Smooth muscle cell (in vitro differentiated cells): ENCODE data around the gene RICTOR. TPM values are rescaled to one million over a fixed set of nuclear protein-coding genes. Genes with fewer than 3 reads are reported as not detected.

Source experiments
- DNase-seq: peaks from one replicate; lab custom pipeline; 2025; ENCODE audit not compliant: unreplicated experiment; lab: John Stamatoyannopoulos, UW
- H2AFZ ChIP-seq: fragments of 200-600 bp; sonication (generic); 2 replicates; pipeline ENCODE4 v1.6.0; 2016; ENCODE audit warnings: antibody characterized with exemption, low read depth, mild to moderate bottlenecking
- H3F3A ChIP-seq: fragments of 200-600 bp; sonication (generic); 2 replicates; pipeline ENCODE4 v1.6.0; 2017; ENCODE audit warnings: antibody characterized with exemption, low read depth
- H3K27ac ChIP-seq: fragments of 200-600 bp; sonication (generic); 2 replicates; pipeline ENCODE4 v1.5.1; 2016; ENCODE audit warnings: low read depth, mild to moderate bottlenecking
- H3K27me3 ChIP-seq: fragments of 200-600 bp; sonication (generic); 2 replicates; pipeline ENCODE4 v1.6.1; 2016; ENCODE audit warnings: low read depth, mild to moderate bottlenecking
- H3K36me3 ChIP-seq: fragments of 200-600 bp; sonication (generic); 2 replicates; pipeline ENCODE4 v1.5.1; 2016; ENCODE audit warnings: low read depth
- H3K4me1 ChIP-seq: fragments of 200-600 bp; sonication (generic); 2 replicates; pipeline ENCODE4 v1.5.1; 2016; ENCODE audit warnings: low read depth
- H3K4me2 ChIP-seq: fragments of 200-600 bp; sonication (generic); 2 replicates; pipeline ENCODE4 v1.6.0; 2016; ENCODE audit warnings: mild to moderate bottlenecking
- H3K4me3 ChIP-seq: fragments of 200-600 bp; sonication (generic); 2 replicates; pipeline ENCODE4 v1.5.1; 2016; ENCODE audit warnings: mild to moderate bottlenecking
- H3K79me2 ChIP-seq: fragments of 200-600 bp; sonication (generic); 2 replicates; pipeline ENCODE4 v1.6.0; 2016; ENCODE audit warnings: low read depth, mild to moderate bottlenecking
- H3K9ac ChIP-seq: fragments of 200-600 bp; sonication (generic); 2 replicates; pipeline ENCODE4 v1.6.0; 2016; ENCODE audit warnings: low read depth
- H3K9me3 ChIP-seq: fragments of 200-600 bp; sonication (generic); replicated peaks from 2 replicates; pipeline ENCODE4 v1.5.1; 2016; ENCODE audit warnings: low read depth
- H4K20me1 ChIP-seq: fragments of 200-600 bp; sonication (generic); 2 replicates; pipeline ENCODE4 v1.6.0; 2016; ENCODE audit warnings: low read depth
- WGBS: methylation state at CpG from one replicate; pipeline ENCODE4 v1.1.7; 2016; ENCODE audit warnings: low lambda C conversion rate; 5-methylcytosine and 5-hydroxymethylcytosine counted together
- polyA plus RNA-seq: library from polyadenylated mRNA; unstranded; fragments of >200 nt; fragmentation: Nextera tagmentation; extraction: Ambion mirVana; gene quantifications from 2 replicates; pipeline ENCODE4 v1.2.1, GENCODE V29; 2016
- total RNA-seq: library from RNA; depleted of rRNA; stranded (reverse); fragments of >200 nt; gene quantifications from 2 replicates; pipeline ENCODE4 v1.2.3, GENCODE V29; 2014
- TF ChIP-seq, protein P1 (sequence below): fragments of 200-600 bp; sonication (generic); IDR thresholded peaks from 2 replicates; pipeline ENCODE4 v1.5.1; 2017; ENCODE audit warnings: borderline replicate concordance, mild to moderate bottlenecking, antibody characterized with exemption; ENCODE audit not compliant: insufficient read depth, poor library complexity, severe bottlenecking

Gene RICTOR
- total and polyA plus RNA-seq, 2 experiments from 2014 or later = 3.6 to 30.2 TPM

DNA sequence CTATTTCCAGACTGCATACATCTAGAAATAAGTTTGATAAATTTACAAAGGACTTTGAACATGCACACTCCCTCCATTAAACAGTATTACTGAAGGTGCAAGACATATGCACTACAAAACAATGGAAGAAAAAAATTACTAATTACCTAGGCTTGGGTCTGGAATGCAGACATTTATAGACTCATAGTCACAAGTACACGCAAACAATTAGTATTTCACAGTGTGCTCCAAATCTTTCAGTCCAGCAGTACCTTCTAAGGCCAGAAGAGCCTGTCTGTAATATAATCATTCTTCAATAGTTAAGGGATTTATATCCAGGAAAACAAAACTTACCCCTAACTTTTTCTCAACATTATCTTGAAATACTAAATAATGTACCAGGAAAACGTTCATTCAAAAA lies 11.2 kb downstream of the RICTOR start:
- Histone ChIP-seq H3K4me1 (no peaks in the 10 kb centered on the region), H2AFZ (no peak overlapping the region), H3F3A (no peaks in the 10 kb centered on the region), H3K79me2 (peaks cover 92% of the 10 kb centered on the region), H3K27ac (no peak overlapping the region), H3K4me3 (no peak overlapping the region), H3K4me2 (no peak overlapping the region), H3K9me3 (no peaks in the 10 kb centered on the region), H3K27me3 (no peaks in the 10 kb centered on the region), H3K36me3 (no peaks in the 10 kb centered on the region), H3K9ac (no peak overlapping the region), H4K20me1 (peaks cover 80% of the 10 kb centered on the region)
- DNase-seq = no peak
- 68% methylated on average over 2 of the region's 2 CpGs for WGBS
- TF ChIP-seq, protein P1, sequence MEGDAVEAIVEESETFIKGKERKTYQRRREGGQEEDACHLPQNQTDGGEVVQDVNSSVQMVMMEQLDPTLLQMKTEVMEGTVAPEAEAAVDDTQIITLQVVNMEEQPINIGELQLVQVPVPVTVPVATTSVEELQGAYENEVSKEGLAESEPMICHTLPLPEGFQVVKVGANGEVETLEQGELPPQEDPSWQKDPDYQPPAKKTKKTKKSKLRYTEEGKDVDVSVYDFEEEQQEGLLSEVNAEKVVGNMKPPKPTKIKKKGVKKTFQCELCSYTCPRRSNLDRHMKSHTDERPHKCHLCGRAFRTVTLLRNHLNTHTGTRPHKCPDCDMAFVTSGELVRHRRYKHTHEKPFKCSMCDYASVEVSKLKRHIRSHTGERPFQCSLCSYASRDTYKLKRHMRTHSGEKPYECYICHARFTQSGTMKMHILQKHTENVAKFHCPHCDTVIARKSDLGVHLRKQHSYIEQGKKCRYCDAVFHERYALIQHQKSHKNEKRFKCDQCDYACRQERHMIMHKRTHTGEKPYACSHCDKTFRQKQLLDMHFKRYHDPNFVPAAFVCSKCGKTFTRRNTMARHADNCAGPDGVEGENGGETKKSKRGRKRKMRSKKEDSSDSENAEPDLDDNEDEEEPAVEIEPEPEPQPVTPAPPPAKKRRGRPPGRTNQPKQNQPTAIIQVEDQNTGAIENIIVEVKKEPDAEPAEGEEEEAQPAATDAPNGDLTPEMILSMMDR = no peak

DNA sequence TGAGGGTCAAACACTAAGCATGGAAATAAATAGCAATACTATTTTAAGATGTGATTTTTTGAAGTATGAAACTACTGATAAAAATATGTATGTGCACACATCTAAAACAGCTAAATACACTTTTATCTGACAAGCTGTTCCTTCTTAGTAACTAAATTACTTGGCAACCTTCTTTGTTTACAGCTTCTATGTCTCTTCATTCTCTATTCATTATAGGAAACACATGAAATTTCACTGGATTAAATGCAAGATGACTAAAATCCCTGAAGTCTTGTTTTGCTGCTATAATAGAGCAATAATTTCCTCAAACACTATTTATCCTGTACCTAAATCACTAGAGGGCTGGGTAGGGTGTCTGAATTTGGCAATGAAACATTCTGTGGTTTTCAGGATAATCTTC lies 11.7 kb downstream of the RICTOR start:
- no peaks in the 10 kb centered on the region for H3K9me3 ChIP-seq
- H3K9ac ChIP-seq = no peak overlapping the region
- H3K4me2 ChIP-seq = no peak overlapping the region
- H2AFZ ChIP-seq = no peak overlapping the region
- H3K27ac ChIP-seq = no peak overlapping the region
- peaks cover 91% of the 10 kb centered on the region for H3K79me2 ChIP-seq
- no peak overlapping the region for H3K4me3 ChIP-seq
- H3K27me3 ChIP-seq = no peaks in the 10 kb centered on the region
- no peaks in the 10 kb centered on the region for H3K36me3 ChIP-seq
- peaks cover 85% of the 10 kb centered on the region for H4K20me1 ChIP-seq
- H3K4me1 ChIP-seq = no peaks in the 10 kb centered on the region
- no peaks in the 10 kb centered on the region for H3F3A ChIP-seq
- no peak for DNase-seq
- TF ChIP-seq, protein P1 = no peak

DNA sequence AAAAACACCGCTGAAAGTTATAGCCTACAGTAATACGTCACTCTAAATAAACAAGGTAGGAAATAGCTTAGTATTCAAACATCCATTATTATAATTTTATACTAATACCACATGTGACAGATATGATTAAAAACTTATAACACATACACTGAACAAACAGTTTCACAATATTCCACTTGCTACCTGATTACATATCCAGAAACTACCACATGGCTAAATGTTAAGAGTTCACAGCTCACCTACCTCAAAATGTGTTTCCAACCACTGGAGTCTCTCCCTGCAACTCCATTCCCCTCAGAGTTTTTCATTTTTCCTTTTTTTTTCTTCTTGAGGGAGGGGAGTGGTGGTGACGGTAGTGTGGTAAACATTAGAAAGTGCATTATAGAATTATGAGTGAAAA lies 12.1 kb downstream of the RICTOR start:
- H3K4me2 ChIP-seq = no peak overlapping the region
- H3K4me1 ChIP-seq = no peaks in the 10 kb centered on the region
- H3K9ac ChIP-seq = no peak overlapping the region
- DNase-seq = no peak
- TF ChIP-seq, protein P1 = no peak
- no peaks in the 10 kb centered on the region for H3K36me3 ChIP-seq
- 99% methylated on average over 3 of the region's 3 CpGs for WGBS
- H3K9me3 ChIP-seq = no peaks in the 10 kb centered on the region
- peaks cover 89% of the 10 kb centered on the region for H4K20me1 ChIP-seq
- H3K79me2 ChIP-seq = peaks cover 92% of the 10 kb centered on the region
- H2AFZ ChIP-seq = no peak overlapping the region
- H3K4me3 ChIP-seq = no peak overlapping the region
- H3K27me3 ChIP-seq = no peaks in the 10 kb centered on the region
- H3K27ac ChIP-seq = no peak overlapping the region
- no peaks in the 10 kb centered on the region for H3F3A ChIP-seq

DNA sequence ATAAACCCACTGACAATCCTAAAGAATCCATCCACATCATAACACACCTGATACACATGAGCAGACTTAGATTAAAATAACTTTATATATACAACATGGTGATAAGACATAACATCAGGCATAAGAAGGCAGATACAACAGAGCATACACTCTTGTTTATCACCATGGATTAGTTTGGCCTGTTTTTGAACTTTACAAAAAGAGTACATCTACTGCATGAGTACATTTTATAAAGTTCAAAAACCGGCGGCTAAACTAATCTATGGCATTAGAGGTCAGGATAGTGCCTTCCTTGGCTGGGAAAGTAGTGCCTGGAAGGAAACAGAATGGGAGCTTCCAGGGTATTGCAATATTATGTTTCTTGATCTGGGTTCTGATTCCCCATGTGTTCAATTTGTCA lies 15.1 kb downstream of the RICTOR start:
- H3K4me2 ChIP-seq = no peak overlapping the region
- no peak for DNase-seq
- peaks cover 88% of the 10 kb centered on the region for H3K79me2 ChIP-seq
- no peak overlapping the region for H2AFZ ChIP-seq
- H3K4me3 ChIP-seq = no peak overlapping the region
- H4K20me1 ChIP-seq = peaks cover 91% of the 10 kb centered on the region
- no peaks in the 10 kb centered on the region for H3K4me1 ChIP-seq
- TF ChIP-seq, protein P1 = no peak
- no peak overlapping the region for H3K27ac ChIP-seq
- no peak overlapping the region for H3K9ac ChIP-seq
- no peaks in the 10 kb centered on the region for H3K36me3 ChIP-seq
- WGBS = 69% methylated on average over 2 of the region's 2 CpGs
- H3F3A ChIP-seq = no peaks in the 10 kb centered on the region
- no peaks in the 10 kb centered on the region for H3K9me3 ChIP-seq
- no peaks in the 10 kb centered on the region for H3K27me3 ChIP-seq
